Measurements from ENCODE around the gene DNMT3L.
"Not testable (repeated sequence)": the region's sequence is repeated elsewhere in the genome, so short reads cannot be mapped to it uniquely, and the experiment has no call there.

Gene DNMT3L

GRCh38 chr21:44295163-44295573, 33.5 kb upstream of the DNMT3L start:
- no peak for DNase-seq (ENCODE audit: low read depth in 3 of 3)

- DNase-seq (ENCODE audit: low read depth in 3 of 3) = no peak
These were observed 32.9 kb upstream of the DNMT3L start for GRCh38 chr21:44294391-44295162.

GRCh38 chr21:44293551-44294231, 32.0 kb upstream of the DNMT3L start:
- DNase-seq (ENCODE audit: low read depth in 3 of 3) = no peak

GRCh38 chr21:44292812-44293195, 31.1 kb upstream of the DNMT3L start:
- no peak for DNase-seq (ENCODE audit: low read depth in 3 of 3)

GRCh38 chr21:44291936-44292811, 30.5 kb upstream of the DNMT3L start:
- DNase-seq (ENCODE audit: low read depth in 3 of 3) = no peak

- no peak for DNase-seq (ENCODE audit: low read depth in 3 of 3)
These were observed 29.6 kb upstream of the DNMT3L start for GRCh38 chr21:44291078-44291935.

GRCh38 chr21:44290327-44291077, 28.8 kb upstream of the DNMT3L start:
- no peak for DNase-seq (ENCODE audit: low read depth in 3 of 3)

GRCh38 chr21:44289381-44290010, 27.8 kb upstream of the DNMT3L start:
- DNase-seq (ENCODE audit: low read depth in 3 of 3) = no peak

- no peak for DNase-seq (ENCODE audit: low read depth in 3 of 3)
These were observed 26.8 kb upstream of the DNMT3L start for GRCh38 chr21:44288251-44289110.

- no peak for DNase-seq (ENCODE audit: low read depth in 3 of 3)
These were observed 25.3 kb upstream of the DNMT3L start for GRCh38 chr21:44286716-44287632.

GRCh38 chr21:44286086-44286715, 24.5 kb upstream of the DNMT3L start:
- DNase-seq (ENCODE audit: low read depth in 3 of 3) = no peak

GRCh38 chr21:44285138-44285992, 23.7 kb upstream of the DNMT3L start, which contains the start of gene AIRE:
TSS of gene AIRE (plus strand) at chr21:44285876. CDS start at chr21:44286007, 131 bp downstream.
- DNase-seq (ENCODE audit: low read depth in 3 of 3) = no peak

GRCh38 chr21:44283948-44284347, 22.3 kb upstream of the DNMT3L start:
- no peak for DNase-seq (ENCODE audit: low read depth in 3 of 3)

- DNase-seq (ENCODE audit: low read depth in 3 of 3) = not testable (repeated sequence)
These were observed 21.6 kb upstream of the DNMT3L start for GRCh38 chr21:44283211-44283785.

GRCh38 chr21:44282370-44282769, 20.7 kb upstream of the DNMT3L start:
- no peak for DNase-seq (ENCODE audit: low read depth in 3 of 3)

GRCh38 chr21:44281801-44282200, 20.1 kb upstream of the DNMT3L start:
- DNase-seq (ENCODE audit: low read depth in 3 of 3) = no peak

Data from stimulated activated CD4-positive, alpha-beta T cell treated with anti-CD3 and anti-CD28 coated beads, TNF-alpha, amount 100 ng/mL, for 24 hours (primary cell).